LNCaP clone FGC (cell line): Measurements from ENCODE around the gene CCDC167.

Experiments
- DNase-seq: peaks from one replicate; pipeline ENCODE4 v3.0.0-alpha.2; 2011; ENCODE audit warnings: low read depth
- H3K4me3 ChIP-seq: 2 replicates; pipeline ENCODE4 v1.5.1; 2011; ENCODE audit warnings: mild to moderate bottlenecking, low read depth, low read length, control low read depth
- CTCF ChIP-seq: IDR thresholded peaks from 2 replicates; pipeline ENCODE4 v1.5.1; 2012; ENCODE audit warnings: mild to moderate bottlenecking; ENCODE audit not compliant: control insufficient read depth, insufficient read depth; ENCODE audit errors: extremely low read depth

CCDC167 gene

GRCh38 chr6:37536491-37537190, 36.9 kb upstream of the CCDC167 start:
- no peak for DNase-seq
- no peak overlapping the region for H3K4me3 ChIP-seq

GRCh38 chr6:37535759-37536490, 36.2 kb upstream of the CCDC167 start:
- 0 out of 2 replicates have a peak, but pooled peaks have one; percentile 14 for TF ChIP-seq CTCF

More at GRCh38 chr6:37536491-37537190, 36.9 kb upstream of the CCDC167 start:
- TF ChIP-seq CTCF: no peak

GRCh38 chr6:37535428-37535758, 35.7 kb upstream of the CCDC167 start:
- no peak overlapping the region for H3K4me3 ChIP-seq
- no peak for TF ChIP-seq CTCF
- DNase-seq: no peak

More at GRCh38 chr6:37535759-37536490, 36.2 kb upstream of the CCDC167 start:
- H3K4me3 ChIP-seq: no peak overlapping the region
- no peak for DNase-seq

- no peak for DNase-seq
- no peak overlapping the region for H3K4me3 ChIP-seq
- TF ChIP-seq CTCF: no peak
These were observed 35.2 kb upstream of the CCDC167 start for GRCh38 chr6:37534893-37535292.

GRCh38 chr6:37532122-37532521, 32.4 kb upstream of the CCDC167 start:
- H3K4me3 ChIP-seq: no peak overlapping the region
- TF ChIP-seq CTCF: no peak
- no peak for DNase-seq

- DNase-seq: no peak
- TF ChIP-seq CTCF: no peak
- H3K4me3 ChIP-seq: no peak overlapping the region
These were observed 31.8 kb upstream of the CCDC167 start for GRCh38 chr6:37531437-37532036.
